Stimulated activated naive CD4-positive, alpha-beta T cell (primary cell): ENCODE measurements around the gene SLC25A48.
"Not testable (repeated sequence)": the region's sequence is repeated elsewhere in the genome, so short reads cannot be mapped to it uniquely, and the experiment has no call there.

Experiments
- DNase-seq, 6 experiments: peaks; one replicate each; lab custom pipeline; 2025; lab: John Stamatoyannopoulos, UW

SLC25A48 gene

DNA sequence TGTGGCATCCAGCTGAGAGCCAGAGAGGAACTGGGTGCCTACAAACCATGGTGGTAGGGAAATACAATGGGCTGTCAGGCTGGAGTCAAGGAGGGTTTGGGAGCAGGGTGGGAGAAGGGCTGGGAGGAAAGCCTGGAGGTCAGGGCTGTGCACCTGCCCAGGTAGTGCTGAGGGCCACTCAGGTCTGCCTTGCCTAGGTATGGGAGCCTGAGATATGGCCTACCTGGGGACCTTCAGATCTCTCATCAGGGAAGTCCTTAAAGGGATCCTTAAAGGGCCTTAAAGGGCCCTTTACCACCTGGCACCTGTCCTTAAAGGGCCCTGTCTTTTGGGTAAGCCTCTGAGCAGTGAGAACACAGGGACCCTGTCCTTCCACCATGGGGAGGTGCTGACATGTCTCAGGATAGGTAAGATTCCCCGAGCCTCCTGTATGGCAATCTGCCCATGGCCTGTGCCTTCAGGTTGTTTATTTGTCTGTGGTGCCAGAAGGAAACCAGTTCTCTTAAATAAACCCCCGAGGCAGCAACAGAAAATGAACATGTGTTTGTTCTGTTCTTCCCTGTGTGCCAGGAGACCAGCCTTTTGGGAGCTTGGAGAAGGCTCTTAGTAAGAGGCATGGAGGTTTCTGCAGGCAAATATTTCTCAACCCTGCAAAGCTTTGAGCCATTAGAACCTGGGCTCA, 23.3 kb downstream of the SLC25A48 start:
- no peak for DNase-seq

DNA sequence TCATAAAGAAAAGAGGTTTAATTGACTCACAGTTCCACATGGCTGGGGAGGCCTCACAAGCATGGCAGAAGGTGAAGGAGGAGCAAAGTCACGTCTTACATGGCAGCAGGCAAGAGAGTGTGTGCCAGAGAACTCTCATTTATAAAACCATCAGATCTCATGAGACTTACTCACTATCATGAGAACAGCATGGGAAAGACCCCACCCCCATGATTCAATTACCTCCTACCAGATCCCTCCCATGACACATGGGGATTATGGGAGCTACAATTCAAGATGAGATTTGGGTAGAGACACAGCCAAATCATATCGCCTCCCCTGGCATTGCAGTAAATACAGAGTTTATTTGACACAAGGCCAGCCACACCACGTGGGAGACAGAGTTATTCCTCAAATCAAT, 24.7 kb downstream of the SLC25A48 start:
- DNase-seq = not testable (repeated sequence)

DNA sequence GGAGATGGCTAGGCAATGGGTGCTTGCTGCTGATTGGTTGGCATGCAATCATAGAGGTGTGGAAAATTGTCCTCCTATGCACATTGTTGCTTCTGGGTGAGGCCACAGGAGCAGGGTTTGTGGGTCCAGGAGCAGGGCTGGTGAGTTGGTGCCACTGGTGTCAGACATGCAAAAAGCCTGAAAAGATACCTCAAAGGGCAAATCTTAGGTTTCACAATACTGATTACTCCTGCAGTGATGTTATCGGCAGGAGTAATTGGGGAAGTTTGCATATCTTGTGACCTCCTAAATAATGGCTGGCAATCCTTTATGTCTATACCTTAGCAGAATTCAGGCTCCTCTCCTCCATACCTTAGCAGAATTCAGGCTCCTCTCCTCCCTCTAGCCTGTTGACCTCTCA, 25.2 kb downstream of the SLC25A48 start:
- DNase-seq = no peak

GRCh38 chr5:135861641-135862040, 27.2 kb downstream of the SLC25A48 start:
- no peak for DNase-seq

DNA sequence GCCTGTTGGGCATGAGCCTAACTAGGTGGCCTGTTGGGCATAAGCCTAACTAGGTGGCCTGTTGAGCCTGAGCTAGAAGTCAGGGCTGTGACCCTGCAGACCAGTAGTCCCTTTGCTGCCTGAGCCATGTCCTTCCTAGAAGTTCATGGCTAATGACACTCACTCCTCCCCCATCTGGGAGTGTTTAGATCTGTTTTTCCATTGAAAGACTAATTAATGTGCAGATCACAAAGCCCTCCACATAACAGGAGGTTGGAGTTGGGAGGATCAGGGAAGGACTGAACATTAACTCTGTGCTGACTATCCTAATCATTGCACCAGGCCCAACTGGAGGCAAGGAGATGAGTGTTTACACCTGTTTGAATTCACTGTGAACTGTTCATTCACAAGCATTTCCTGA, 27.6 kb downstream of the SLC25A48 start:
- DNase-seq = no peak

GRCh38 chr5:135862744-135863143, 28.3 kb downstream of the SLC25A48 start:
- no peak for DNase-seq

GRCh38 chr5:135864503-135865435, 30.3 kb downstream of the SLC25A48 start:
- DNase-seq = no peak

GRCh38 chr5:135866016-135866415, 31.6 kb downstream of the SLC25A48 start:
- no peak for DNase-seq

- DNase-seq = no peak
Measured at GRCh38 chr5:135867599-135867998, 33.1 kb downstream of the SLC25A48 start.

- no peak for DNase-seq
Measured at GRCh38 chr5:135868681-135869080, 34.2 kb downstream of the SLC25A48 start.

DNA sequence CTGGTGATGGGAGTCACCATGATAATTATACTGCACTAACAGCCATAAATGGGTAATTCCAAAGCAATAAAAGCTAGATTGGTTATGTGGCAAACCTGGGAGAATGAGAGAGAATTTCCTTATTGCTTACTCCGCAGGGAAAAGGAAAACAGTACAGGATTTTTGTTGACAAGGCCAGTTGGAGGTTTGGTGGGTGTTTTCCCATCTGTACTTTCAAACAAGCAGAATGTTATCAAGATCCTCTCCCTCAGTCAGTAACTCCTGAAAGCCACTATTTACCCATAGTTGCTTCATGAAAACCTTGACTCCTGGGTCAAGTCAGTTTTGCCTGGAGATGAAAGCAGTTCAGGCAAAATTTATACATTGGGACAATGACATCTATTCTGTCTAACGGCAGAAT, 34.8 kb downstream of the SLC25A48 start:
- no peak for DNase-seq

DNA sequence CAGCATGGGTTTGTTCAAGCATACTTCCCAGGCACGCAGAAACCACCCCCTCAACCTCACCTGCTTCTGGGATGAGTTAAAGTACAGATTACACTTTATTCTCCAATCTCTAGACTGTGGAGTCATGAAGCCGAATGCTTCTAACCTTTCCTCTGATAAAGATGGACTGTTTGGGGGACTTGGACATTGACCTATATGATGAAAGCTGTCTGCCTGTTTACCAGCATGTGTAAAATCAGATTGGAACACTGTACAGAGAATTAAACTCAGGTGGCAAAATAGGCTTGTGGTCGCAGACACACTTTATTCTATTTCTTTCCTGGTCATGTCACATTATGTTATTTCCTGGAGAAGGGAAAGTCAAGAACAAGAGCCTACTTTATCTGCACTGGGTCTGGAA, 35.5 kb downstream of the SLC25A48 start:
- no peak for DNase-seq

GRCh38 chr5:135871268-135871915, 36.9 kb downstream of the SLC25A48 start:
- DNase-seq = no peak

DNA sequence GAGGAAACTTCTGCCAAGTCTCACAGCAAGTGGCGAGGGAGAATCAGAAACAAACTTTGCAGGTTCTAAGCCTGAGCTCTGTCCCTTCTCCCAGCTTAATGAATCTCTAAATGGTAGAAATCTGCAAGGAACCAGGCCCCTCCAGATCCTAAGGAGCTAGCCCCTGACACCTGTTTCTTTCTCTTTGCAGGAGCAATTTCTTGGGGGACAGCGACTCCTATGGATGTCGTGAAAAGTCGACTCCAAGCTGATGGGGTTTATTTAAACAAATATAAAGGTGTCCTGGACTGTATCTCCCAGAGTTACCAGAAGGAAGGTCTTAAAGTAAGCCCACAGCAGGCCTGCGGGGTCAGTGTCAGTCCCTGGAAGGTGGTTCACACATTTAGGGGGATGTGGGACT, 39.4 kb downstream of the SLC25A48 start:
- DNase-seq = no peak

DNA sequence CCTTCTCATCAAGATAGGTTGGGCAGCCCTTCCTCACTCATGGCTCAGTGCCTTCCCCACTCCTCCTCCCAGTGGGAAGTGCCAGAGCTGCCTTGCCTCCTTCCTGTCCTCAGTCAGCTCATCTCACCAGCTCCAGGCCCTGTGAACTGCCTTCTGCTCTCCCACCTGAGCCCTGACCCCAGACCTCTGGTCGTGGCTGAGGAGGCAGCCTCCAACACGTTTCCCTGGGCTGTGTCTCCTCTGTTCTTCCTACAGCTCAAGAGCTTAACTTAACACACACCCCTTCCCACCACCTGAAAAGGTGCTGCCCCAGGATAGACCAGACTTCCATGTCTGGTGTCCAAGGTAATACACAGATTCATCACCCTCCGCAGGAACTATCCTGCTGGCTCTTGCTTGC, 40.0 kb downstream of the SLC25A48 start:
- no peak for DNase-seq

DNA sequence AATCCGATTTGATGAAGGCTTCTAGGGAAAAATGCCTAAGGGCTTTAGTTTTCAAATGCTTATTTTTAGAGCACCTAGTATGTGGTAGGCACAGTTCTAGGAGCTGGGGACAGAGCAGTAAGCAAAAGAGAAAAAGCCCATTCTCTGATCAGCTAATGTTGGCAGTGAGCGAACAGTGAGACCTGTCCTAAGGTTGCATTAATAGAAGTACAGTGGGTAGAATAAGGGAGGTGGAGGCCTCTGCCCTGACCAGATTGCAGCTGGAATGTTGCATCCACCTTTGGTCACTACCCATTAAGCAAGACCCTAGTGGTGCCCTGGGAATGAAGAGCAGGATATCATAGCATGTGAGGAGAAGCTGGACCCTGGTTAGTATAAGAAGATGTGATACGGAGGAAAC, 41.1 kb downstream of the SLC25A48 start:
- DNase-seq = no peak

- no peak for DNase-seq
Measured at GRCh38 chr5:135876146-135876545, 41.7 kb downstream of the SLC25A48 start.

DNA sequence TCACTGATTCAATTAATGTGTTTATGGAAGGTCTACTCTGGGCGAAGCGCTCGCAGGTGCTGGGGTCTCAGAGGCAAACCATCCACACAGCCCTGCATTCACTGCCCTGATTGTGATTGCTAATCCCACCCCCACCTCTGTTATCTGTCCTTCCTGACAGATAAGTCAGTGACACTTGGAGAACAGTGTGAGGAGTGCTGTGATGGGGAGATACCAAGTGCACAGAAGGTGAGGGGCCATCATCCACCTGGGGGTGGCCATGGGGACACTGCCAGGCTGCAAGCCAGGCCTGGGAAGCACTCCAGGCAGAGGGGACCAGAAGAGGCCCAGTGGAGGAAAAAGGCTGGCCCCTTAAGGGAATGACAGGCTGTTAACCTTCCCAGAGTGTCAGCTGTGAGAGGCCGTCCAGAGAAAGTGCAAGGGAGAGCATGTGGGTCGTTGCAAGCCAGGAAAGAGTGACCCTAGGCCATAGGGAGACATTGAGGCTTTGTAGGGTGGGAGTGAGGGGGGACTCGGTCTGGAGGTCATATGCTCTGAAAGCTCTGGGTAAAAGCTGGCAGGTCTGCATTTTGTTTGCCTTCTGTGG, 43.2 kb downstream of the SLC25A48 start:
- no peak for DNase-seq

DNA sequence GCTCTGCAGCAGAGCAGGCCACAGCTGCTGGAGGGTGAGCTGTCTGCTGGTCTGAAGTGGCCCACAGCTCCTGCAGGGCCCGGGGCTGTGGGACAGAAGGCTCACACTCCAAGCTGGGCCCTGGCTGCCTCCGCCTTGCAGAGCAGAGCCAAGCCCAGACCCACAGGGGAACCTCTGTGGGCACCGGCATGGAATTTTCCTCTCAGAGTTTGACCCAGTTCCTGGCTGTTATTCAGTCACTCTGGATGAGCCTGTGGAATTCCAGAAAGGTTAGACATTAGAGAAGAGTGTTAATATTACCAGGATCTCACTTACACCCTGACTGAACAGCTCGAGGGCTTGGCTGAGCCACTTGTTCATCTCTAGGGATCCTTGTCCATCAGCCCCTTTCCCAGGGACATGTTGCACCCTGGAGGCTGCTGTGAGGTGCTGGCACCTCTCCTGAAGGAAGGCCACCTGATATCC, 43.7 kb downstream of the SLC25A48 start:
- no peak for DNase-seq

- DNase-seq = no peak
Measured at GRCh38 chr5:135879591-135879990, 45.1 kb downstream of the SLC25A48 start.

DNA sequence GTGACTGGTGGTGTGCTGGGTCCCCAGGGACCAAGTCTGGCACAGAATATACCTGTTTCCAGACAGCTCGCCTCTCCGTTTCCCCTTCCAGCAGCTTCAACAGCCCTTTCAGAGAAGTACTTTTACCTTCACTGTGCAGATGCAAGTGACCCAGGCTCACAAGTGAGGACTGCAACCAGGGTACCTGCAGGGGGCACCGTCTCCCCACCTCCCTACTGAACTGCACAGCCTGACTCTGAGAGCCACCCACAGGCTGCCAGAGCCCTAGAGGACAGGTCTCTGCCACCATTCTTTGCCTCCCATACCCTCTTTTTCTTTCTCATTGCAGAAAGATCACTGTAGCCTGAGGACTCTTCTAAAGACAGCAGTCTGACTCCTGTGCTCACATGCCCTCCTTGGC, 45.8 kb downstream of the SLC25A48 start:
- no peak for DNase-seq

- DNase-seq = no peak
Measured at GRCh38 chr5:135880801-135881200, 46.3 kb downstream of the SLC25A48 start.
